GM18508 (cell line): ENCODE data around the gene PDCD4.
A peak's percentile ranks its signal among the peaks of the same experiment; 100 is the strongest.

Experiments
- ATAC-seq: cut with Tn5 transposase; IDR thresholded peaks from one replicate; pipeline ENCODE4 v1.9.1; 2021; ENCODE audit warnings: moderate number of reproducible peaks; ENCODE audit not compliant: insufficient read depth, unreplicated experiment

Gene PDCD4

DNA sequence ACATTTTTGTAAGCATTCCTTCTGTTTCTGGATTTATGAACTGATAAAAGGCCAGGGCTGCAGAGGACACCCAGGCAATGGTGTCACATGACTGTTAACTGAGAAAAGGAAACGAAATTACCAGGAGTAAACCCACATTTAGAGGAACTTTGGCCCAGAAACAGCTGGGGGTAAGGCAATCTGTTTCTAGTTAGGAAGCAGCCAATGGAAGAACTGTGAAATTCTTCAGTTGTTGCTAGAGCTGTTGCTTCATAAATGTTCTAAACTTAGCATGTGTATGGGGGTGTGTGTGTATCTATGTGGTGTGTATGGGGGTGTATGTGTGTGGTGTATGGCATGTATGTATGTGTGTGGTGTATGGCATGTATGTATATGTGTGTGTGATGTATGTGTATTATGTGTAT, 11.8 kb upstream of the PDCD4 start:
- ATAC-seq, result no peak

DNA sequence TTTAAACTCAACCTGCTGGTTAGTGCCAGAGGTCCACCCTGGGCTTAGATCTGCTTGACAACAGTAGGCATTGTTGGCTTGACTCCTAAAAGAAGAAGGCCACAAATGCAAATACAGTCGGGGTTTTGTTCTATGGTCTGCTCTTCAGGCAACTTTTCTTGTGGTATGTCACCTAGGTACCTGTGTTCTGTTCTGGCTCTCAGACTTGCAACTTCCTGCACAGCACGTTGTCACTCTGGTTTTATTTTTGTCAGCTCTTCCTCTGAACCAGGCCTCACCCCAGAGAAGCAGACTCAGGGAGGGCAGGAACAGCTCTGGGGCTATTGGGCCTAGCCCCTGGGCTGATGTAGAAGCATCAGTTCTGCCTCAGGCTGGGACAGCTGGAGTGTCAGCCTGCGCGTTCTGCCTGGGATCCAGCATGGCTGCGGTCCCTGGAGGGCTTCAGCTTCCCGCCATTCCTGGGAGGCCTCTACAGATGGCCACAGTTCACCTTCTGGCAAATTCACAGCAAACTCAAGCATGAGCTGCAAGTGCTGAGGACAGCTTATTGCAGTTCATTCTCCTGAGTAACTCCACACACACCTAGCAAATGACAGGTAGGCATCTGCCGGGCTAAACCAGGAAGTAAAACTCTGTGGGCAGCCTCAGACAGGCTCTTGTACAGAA, 11.0 kb upstream of the PDCD4 start:
- ATAC-seq, result no peak

- ATAC-seq, result no peak
Measured at GRCh38 chr10:110861476-110861875, 10.3 kb upstream of the PDCD4 start.

DNA sequence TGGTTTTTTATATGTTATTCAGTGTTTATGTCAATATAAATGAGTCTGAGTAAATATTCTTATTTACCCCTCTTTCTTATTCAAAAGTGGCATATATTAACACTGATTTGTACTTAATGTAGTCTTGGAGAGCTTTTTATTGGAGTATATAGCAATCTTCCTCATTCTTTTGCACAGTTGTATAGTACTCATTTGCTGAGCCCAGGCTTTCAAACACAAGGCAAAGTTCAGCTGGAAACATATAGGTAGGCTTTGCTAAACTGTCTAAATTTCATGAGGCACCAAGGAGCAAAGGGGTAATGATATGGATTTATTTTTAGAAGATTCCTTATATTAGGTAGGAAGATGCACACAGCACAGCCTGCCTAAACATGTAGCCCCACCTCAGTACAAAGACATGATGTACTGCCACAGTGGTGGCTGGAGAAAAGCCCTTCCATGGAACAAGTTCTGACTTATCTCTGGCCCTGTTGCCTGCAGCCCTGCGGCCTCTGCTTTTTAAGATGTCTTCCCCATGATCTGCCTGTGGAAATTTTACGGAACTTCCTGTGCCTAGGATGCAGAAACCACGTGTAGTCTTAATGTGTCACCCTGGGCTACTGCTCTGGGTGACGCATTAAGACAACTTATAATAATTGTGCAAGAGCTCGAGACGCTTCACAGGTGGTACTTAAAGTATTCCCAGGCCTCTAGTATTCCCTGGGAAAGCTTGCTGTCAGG, 9.6 kb upstream of the PDCD4 start:
- ATAC-seq, result no peak

DNA sequence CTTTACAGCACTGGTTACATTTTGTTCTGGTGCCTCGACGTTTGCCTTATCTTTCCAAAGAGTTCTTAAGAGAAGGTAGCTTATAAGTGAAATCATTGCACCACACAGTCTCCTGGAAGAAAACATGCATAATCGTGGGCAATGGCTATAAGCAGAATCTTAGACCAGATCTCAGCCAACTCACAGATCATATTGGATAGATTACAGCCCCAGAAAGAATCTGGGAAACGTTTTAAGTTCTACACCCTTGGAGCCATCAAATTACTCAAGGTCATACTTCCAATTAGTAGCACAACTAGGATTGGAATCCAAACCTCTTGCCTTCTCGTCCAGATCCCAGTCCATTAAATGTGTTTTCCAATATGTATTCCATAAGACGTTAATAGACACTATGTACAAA, 8.8 kb upstream of the PDCD4 start:
- ATAC-seq, result no peak

GRCh38 chr10:110863361-110863760, 8.4 kb upstream of the PDCD4 start:
- no peak for ATAC-seq

DNA sequence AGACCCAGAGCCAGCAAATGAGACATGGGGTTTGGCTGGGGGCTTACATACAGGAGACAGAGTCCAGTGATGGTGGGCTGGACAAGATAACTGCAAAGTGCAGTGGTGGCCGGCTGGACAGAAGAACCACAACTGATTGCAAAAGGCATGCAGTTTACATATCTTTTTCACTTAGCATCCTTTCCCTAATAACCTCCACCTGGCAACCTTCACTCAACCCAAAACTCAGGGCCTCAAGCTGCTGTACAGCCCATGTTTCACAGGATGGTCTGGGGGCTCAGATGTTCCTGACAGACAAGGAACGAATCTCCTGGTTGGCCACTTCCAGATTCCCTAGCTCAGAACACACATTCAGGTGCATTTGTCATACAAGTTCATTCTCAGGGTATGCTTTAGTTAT, 7.8 kb upstream of the PDCD4 start:
- ATAC-seq, result no peak

DNA sequence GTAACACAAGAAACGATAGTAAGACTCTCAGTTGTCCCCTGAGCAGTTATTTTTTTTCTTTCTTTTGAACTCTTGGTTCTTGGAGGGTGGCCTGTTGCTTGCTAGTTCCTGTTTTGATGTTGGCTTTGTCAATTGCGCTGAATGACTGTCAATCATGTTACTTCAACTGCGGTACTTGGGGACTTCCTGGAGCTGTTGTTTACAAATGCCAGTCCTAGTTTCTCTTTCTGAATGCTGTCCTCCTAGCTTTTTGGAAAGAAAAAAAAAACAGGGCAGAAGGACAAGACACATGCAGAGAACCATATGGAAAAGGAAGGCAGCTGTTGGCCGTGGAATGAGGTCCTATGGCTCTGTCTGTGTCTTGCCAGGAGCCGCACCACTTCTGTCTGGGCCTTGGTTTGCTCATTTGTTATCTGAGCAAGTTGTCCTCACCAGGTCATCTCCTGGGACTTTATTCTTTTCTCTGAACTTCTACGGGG, 7.0 kb upstream of the PDCD4 start:
- peak; percentile 48 for ATAC-seq

DNA sequence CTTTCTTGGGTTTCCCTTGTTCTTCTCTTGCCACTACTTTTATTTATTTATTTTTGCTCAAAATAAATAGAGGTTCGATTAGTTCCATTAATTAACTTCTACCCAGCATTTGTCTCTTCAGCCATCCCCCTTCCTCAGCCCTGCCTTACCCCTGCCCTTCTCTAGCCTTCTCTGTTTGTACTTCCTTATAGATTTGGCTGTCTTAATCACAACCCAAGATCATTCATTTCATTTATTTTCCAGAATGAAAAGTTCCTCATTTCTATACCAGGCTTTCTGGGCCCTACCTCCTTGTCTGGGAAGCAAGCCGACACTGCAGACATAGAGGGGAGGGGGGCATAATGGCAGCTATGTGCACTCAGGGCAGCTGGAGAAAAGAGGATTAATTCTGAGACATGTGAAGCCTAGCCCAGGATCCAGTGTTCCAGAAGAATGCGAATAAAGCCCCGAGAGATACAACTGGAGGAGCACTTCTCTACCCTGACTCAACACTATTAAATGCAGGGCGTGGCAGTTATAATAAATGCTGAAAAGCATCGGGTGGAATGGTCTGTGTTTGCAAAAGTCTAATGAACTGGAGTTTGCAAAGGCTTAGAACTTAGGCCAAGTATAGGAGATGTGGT, 6.4 kb upstream of the PDCD4 start:
- ATAC-seq, result no peak

GRCh38 chr10:110865809-110866482, 5.8 kb upstream of the PDCD4 start:
- no peak for ATAC-seq

DNA sequence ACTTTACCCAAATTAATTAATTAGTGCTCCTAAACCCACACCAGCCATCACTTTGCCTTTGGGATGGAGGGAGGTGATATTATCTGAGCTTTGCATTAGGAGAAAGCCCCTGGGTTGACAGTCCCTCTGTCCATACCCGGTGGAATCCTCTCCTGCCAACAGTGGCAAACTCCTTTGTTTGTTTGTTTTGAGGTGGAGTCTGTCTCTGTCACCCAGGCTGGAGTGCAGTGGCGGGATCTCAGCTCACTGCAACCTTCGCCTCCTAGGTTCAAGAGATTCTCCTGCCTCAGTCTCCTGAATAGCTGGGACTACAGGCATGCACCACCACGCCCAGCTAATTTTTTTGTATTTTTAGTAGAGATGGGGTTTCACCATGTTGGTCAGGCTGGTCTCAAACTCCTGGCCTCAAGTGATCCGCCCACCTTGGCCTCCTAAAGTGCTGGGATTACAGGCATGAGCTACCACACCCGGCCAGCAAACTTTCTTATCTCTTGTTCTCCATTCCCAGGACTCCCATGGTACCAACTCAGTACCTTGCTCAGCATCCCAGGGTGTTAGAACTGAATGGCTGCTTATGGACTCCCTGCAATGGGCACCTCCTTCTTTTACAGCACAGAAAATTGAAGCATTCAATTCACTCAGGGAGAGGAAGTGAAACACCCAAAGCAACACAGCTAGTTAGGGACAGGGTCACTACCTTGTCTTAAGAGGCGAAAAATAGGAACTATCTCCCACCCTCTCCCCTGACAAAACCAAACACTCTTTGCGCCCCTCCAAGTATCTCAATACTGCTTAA, 4.5 kb upstream of the PDCD4 start:
- ATAC-seq, result peak; percentile 35

DNA sequence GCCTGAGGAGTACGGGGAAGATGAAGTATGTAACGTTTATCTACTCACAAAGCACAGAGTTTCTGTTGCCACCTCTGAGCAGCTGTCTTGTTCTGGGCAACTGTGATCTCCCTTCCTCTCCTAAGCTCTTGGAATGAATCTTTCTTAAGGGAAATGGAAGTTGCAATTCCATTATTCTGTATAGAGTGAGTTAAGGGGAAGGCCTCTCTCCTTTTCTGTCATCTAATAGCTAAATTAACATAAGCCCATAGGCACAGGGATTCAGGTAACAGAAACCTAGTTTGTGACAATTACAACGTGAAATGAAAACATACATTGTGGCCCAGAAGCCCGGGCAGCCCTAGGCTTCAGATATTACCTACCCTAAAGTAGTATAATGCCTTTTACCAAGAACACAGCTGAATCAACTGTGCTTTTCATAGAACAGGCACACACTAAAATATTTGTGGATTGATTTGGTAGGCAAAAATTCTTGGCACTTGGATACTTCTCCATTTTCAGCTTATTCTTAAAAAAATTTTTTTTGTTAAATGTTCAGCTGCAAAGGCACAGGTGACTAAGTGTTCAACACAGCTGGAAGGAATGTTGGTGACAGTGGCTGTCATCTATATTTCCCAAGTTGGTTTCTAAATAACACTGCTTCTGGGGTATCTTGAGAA, 3.8 kb upstream of the PDCD4 start:
- ATAC-seq, result no peak

DNA sequence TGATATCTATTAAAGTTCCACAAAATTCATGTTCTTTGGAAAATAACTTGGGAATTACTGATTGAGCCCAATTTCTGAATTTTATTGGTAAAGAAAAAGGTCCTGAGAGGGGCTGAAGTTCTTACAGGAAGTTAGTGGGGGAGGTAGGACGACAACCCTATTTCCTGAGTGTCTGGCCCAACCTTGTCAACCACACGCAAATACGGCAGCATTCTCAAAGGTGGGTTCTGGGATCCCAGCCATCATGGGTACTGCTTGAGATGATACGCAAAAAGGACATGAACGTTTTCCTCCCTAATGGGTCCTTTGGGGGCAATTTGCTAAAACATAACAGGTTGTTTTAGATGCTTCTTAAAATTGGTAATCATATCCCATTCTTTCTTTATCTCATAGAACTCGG, 2.7 kb upstream of the PDCD4 start:
- no peak for ATAC-seq

DNA sequence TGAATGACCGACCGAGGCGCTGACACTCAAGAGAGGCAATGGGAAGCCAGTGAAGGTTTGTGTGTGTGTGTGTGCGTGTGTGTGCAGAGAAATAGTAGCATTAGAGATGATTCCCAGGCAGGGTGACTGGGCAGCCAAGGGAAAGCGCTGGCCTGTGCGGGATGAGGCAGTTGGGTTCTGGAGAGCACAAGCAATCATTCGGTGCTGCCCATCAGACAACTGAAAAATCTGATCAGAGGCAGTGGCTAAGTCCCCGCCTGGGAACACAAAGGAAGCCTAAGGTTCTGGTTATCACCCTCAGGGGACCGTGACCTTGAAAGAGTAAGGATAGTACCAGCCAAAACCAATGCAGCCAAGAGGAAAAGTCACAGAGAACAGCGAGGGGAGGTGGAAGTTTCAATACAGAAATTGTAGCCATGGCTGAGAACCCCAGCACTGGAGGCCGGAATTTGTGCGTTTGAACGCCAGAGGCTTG, 868 bp upstream of the PDCD4 start:
- ATAC-seq, result no peak

GRCh38 chr10:110872145-110872983, 636 bp downstream of the PDCD4 start:
- no peak for ATAC-seq

- ATAC-seq, result no peak
Measured at GRCh38 chr10:110872984-110873923, 1.5 kb downstream of the PDCD4 start.

GRCh38 chr10:110873951-110874350, 2.2 kb downstream of the PDCD4 start:
- no peak for ATAC-seq

DNA sequence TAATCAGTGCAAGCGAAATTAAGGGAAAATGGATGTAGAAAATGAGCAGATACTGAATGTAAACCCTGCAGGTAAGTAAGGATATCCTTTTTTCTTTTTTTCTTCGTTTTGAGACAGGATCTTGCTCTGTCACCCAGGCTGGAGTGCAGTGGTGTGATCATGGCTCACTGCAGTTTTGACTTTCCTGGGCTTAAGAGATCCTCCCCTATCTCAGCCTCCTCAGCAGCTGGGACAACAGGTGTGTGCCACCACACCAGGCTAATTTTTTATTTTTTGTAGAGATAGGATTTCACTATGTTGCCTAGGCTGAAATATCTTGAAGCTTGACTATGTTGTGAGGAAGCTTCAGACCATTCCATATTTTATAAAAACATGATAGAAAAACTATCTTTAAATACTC, 4.3 kb downstream of the PDCD4 start:
- ATAC-seq, result no peak
